GM19463 (cell line): ENCODE measurements around the gene ENTPD5.
"Not testable (repeated sequence)": the region's sequence is repeated elsewhere in the genome, so short reads cannot be mapped to it uniquely, and the experiment has no call there.

ENCODE experiments used
- ATAC-seq: cut with Tn5 transposase; IDR thresholded peaks from one replicate; pipeline ENCODE4 v1.9.1; 2021; ENCODE audit warnings: mild to moderate bottlenecking, moderate library complexity; ENCODE audit not compliant: unreplicated experiment

Gene ENTPD5

GRCh38 chr14:73945159-73945670 is 73.9 kb downstream of the ENTPD5 start:
- ATAC-seq, result no peak

GRCh38 chr14:73944432-73945158 is 74.5 kb downstream of the ENTPD5 start:
- no peak for ATAC-seq

- no peak for ATAC-seq
Measured at GRCh38 chr14:73943083-73943482, 76.0 kb downstream of the ENTPD5 start.

GRCh38 chr14:73942180-73942579 is 76.9 kb downstream of the ENTPD5 start:
- ATAC-seq, result no peak

GRCh38 chr14:73937012-73937411 is 82.1 kb downstream of the ENTPD5 start:
- no peak for ATAC-seq

- ATAC-seq, result no peak
Measured at GRCh38 chr14:73936548-73936947, 82.5 kb downstream of the ENTPD5 start.

GRCh38 chr14:73935666-73936065 is 83.4 kb downstream of the ENTPD5 start:
- ATAC-seq, result no peak

GRCh38 chr14:73924337-73924736 is 94.8 kb downstream of the ENTPD5 start:
- ATAC-seq, result no peak

GRCh38 chr14:73919457-73919856 is 99.6 kb downstream of the ENTPD5 start:
- ATAC-seq, result not testable (repeated sequence)

GRCh38 chr14:73916324-73916723 is 102.8 kb downstream of the ENTPD5 start:
- ATAC-seq, result no peak

- no peak for ATAC-seq
Measured at GRCh38 chr14:73913256-73913655, 105.8 kb downstream of the ENTPD5 start.

GRCh38 chr14:73909681-73910080 is 109.4 kb downstream of the ENTPD5 start:
- ATAC-seq, result no peak
